Muscle of leg (tissue), 11 donors: ENCODE measurements around the gene RNF166. TPM values are rescaled to one million over a fixed set of nuclear protein-coding genes. Genes with fewer than 3 reads are reported as not detected.
A peak's percentile ranks its signal among the peaks of the same experiment; 100 is the strongest.

Source experiments
- DNase-seq: peaks from one replicate; pipeline ENCODE4 v3.0.0; 2013
- H3K27ac ChIP-seq: one replicate; pipeline ENCODE4 v1.5.1; 2013; ENCODE audit warnings: mild to moderate bottlenecking, low read length, control low read depth
- H3K27me3 ChIP-seq: one replicate; pipeline ENCODE4 v1.6.1; 2013; ENCODE audit warnings: low read length; ENCODE audit not compliant: control insufficient read depth, insufficient read depth
- H3K36me3 ChIP-seq: one replicate; pipeline ENCODE4 v1.6.1; 2013; ENCODE audit warnings: low read length; ENCODE audit not compliant: control insufficient read depth, insufficient read depth
- H3K4me1 ChIP-seq: one replicate; pipeline ENCODE4 v1.6.1; 2013; ENCODE audit warnings: low read length; ENCODE audit not compliant: control insufficient read depth, insufficient read depth
- H3K4me3 ChIP-seq: one replicate; pipeline ENCODE4 v1.5.1; 2013; ENCODE audit warnings: low read length, control low read depth
- H3K9me3 ChIP-seq: replicated peaks from 2 replicates; pipeline ENCODE4 v1.6.1; 2013; ENCODE audit warnings: low read depth, low read length; ENCODE audit not compliant: control insufficient read depth
- WGBS: methylation state at CpG from one replicate; pipeline ENCODE4 v1.1.5; 2013; ENCODE audit warnings: missing lambda C conversion rate; ENCODE audit not compliant: insufficient coverage; 5-methylcytosine and 5-hydroxymethylcytosine counted together
- polyA plus RNA-seq, 8 donors: library from polyadenylated mRNA; unstranded; fragments of 120-200 nt; gene quantifications; one replicate each; pipeline versions ENCODE4 v1.2.1 to v1.2.3, GENCODE V29; 2013; ENCODE audit warnings: inconsistent platforms in 1 of 8, low replicate concordance in 1 of 8; ENCODE audit not compliant: insufficient read length in 8 of 8, insufficient read depth in 1 of 8
- total RNA-seq: library from RNA; stranded (reverse); fragments of 120-200 nt; gene quantifications from one replicate; pipeline ENCODE4 v1.2.4, GENCODE V29; 2013

RNF166 gene
- total and polyA plus RNA-seq, 9 donors: 13.9 to 21.8 (median 17.6) TPM

DNA sequence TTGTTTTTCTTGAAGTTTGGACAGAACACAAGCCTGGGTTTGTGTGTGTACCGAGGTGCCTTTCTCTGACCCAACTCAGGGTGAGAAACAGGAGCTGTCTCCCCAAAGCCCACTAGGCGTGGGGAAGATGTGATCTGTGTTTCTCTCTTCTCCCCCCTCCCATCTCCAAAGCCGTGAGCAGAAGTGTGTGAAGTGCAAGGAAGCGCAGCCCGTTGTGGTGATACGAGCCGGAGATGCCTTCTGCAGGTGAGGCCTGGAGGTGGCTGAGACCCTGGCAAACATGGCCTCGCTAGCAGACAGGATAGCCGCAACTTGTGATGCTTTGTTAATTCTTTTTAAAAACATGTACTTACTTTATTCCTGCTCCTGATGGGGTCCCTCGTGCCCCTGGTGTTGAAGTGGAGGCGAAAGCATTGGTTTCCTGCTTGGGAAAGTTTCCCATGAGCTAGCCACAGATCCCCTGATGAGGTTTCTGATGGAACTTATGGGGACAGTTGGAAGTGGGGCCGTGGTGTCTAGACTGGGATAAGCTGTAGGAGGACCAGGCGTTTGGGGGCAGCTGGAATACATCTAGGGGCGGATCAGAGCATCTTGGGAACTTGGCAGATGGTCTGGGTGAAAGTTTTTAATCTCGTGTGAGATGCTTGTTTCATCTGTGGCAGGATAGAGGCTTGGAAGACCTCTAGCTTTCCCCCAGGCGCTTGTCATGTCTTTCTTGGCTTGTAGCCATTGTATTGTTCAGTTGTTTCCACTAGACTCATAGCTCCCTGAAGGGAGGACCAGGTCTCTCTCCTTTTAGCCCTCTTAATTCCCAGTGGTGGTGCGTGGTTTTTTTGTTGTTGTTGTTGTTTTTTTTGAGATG is 988 bp upstream of the RNF166 start:
- Histone ChIP-seq H3K4me1 (peaks cover 30% of the 10 kb centered on the region), H3K27me3 (no peaks in the 10 kb centered on the region), H3K4me3 (peak overlapping the region; percentile 74), H3K27ac (peak overlapping the region; percentile 15), H3K9me3 (no peaks in the 10 kb centered on the region), H3K36me3 (peaks cover 20% of the 10 kb centered on the region)
- no peak for DNase-seq
- WGBS: 48% methylated on average over 6 of the region's 17 CpGs

DNA sequence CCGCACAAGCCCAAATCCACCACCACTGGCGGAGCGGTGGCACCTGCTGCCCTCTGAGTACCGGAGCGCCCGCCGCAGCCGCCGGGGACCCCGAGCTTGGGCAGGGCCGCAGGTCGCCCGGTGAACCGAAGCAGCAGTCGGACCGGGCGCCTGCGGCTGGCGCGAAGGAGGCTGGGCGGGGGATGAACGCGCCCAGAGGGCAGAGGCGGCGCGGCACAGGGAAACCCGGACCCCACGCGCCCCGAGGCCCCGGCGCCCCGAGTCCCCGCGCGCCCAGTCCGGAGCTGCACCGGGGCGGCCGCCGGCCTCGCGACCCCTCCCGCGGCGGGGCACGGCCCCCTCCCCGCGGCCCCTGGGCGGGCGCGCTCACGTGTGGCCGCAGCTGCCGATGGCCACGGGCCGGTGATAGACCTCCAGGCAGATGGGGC is 393 bp downstream of the RNF166 start:
- Histone ChIP-seq H3K36me3 (peaks cover 26% of the 10 kb centered on the region), H3K4me1 (peaks cover 42% of the 10 kb centered on the region), H3K27me3 (no peaks in the 10 kb centered on the region), H3K9me3 (no peaks in the 10 kb centered on the region), H3K4me3 (peak overlapping the region; percentile 74), H3K27ac (peak overlapping the region; percentile 59)
- DNase-seq: no peak
- under 1% methylated on average over 57 of the region's 57 CpGs for WGBS

DNA sequence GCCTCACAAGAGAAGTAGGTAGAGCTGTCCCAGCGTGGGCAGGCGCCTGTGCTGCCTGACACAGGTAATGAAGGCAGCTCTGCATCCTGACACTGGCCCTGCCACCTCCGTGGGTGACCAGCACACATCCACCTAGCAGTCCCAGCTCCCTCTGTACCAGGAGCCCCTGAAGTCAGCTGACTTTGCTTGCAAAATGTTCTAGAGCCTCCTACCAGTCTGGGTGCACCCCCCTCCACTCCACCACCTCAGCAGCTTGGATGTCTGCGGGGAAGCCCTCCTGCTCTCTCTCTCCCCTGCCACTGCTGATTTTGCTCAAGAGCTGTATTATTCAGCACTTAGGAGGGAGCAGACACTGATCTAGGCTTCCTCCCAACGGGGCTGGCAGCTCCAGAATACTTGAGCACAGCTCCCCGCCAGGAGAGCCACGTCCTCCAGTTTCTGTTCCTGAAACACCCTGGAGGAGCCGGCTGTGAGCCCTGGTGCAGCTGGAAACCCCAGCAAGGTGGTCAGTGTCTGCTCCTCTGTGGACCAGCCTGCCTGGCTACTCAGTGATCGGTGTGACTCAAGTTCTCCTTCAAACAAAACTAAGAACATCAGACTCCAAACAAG is 1.0 kb downstream of the RNF166 start:
- H3K4me1 ChIP-seq: peaks cover 42% of the 10 kb centered on the region
- H3K27me3 ChIP-seq: no peaks in the 10 kb centered on the region
- peak overlapping the region; percentile 74 for H3K4me3 ChIP-seq
- H3K9me3 ChIP-seq: no peaks in the 10 kb centered on the region
- peak; percentile 67 for DNase-seq
- H3K27ac ChIP-seq: peak overlapping the region; percentile 59
- 34% methylated on average over 9 of the region's 9 CpGs for WGBS
- peaks cover 31% of the 10 kb centered on the region for H3K36me3 ChIP-seq

DNA sequence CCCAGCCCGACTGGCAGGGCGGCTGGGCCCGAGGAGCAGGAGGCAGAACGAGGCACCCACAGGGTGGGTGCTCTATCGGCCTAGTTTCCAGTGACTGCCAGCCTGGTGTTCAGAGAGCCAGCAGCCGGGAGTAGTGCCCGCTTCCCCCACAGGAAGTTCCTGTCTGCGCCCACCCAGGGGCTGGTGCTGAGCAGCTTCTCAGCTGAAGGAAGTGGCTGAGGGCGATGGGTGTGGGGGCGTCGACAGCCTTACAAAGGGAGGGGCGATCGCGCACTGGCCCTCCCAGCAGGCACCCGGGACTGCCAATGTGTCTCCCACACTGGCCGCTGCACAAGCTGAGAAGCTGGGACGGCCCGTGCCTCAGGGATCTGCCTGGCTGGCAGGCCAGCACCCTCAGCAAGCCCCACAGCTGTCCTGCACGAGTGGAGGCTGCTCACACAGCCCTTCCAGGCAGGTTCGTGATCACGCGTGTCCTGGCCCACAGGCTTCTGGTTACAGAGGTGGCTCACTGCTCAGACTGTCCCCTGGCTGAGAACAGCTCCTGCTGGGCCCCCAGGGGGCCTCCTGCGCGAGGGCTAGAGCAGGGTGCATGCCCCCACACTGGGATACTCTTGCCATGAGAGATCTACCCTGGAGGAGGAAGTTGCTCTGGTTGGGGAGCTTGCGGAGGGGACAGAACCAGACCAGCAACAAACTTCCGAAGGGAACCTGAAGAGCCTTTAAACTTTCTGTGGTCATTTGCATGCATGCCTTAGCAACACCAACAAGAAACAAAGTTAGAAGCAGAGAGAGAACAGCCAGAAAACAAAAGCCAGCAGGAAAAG is 2.5 kb downstream of the RNF166 start:
- H3K9me3 ChIP-seq: no peaks in the 10 kb centered on the region
- H3K27ac ChIP-seq: peak overlapping the region; percentile 67
- H3K4me1 ChIP-seq: peaks cover 42% of the 10 kb centered on the region
- H3K27me3 ChIP-seq: no peaks in the 10 kb centered on the region
- WGBS: 66% methylated on average over 24 of the region's 26 CpGs
- H3K4me3 ChIP-seq: no peak overlapping the region
- H3K36me3 ChIP-seq: peaks cover 40% of the 10 kb centered on the region
- DNase-seq: peak; percentile 54

DNA sequence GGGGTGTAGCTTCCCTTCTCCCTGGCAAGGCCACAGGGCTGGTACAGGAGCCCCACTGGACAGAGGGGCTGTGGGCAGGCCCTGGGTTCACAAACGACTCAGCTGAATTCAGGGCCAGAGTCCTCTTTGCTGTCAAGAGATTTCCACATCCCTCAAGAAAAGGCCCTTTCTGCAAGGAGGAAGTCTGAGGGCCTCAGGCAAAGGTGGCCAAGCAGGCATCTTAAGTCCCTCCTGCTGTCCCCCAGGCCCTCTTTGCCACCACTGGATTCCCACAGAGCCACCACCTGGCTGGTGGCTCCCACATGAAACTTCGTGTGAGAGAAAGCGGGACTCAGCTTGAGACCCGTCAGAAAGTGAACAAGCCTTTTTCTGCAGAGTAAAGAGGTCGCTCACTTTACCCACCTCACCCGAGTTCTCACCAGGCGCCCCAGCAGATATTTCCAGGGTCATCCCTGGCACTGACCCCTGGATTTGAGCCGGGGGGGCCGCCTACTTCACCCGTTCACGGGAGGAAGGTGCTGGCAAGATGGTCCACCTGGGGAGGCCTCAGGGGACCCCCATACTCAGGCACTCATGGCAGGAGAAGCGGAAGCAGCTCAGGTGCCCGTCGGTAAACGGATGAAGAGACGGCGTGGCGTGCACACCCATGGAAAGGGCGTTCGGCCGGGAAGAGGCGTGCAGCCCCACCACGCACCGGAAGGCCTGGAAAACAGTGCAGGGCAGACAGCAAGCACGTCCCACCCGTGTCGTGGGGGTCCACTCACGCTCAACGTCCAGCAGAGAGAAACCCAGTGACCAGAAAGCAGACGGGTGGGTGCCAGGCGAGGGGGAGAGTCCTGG is 3.6 kb downstream of the RNF166 start:
- no peak for DNase-seq
- peaks cover 42% of the 10 kb centered on the region for H3K4me1 ChIP-seq
- H3K9me3 ChIP-seq: no peaks in the 10 kb centered on the region
- WGBS: 81% methylated on average over 30 of the region's 31 CpGs
- no peak overlapping the region for H3K4me3 ChIP-seq
- peak overlapping the region; percentile 21 for H3K27ac ChIP-seq
- no peaks in the 10 kb centered on the region for H3K27me3 ChIP-seq
- H3K36me3 ChIP-seq: peaks cover 47% of the 10 kb centered on the region

DNA sequence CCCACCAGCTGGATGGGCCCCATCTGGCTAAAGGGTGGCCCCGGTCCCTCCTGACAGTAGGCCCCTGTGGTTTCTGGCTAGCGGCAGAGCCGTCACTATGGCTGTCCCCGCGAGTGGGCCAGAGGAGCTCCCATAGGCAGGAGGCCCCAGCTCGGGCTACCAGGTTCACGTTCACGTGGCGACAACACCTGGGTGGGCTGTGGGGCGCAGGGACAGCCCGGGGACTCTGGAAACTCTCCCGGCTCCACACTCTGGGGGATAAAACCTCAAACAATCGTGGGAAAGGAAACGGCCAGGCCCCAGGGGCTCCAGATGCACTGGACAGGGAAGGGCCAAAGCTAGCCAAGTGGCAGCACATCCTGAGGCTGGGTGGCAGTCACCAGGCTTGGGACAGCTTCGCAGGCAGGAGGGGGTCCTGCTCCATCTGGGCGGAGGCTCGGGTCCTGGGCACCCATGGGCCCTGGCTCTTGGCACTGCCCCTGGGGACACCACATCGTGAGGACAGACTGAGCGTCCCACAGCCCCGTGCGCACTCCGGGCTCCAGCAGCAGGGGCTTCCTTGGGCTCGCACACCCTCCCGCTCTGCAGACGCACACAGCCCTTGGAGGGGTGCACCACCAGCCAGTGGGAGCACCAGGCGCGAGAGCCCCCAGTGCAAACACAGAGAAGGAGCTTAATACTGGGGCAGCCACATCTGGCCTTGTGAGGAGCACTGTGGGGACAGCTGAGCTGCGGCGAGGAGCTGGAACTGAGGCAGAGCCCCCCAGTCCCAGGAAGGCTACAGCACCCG is 4.4 kb downstream of the RNF166 start:
- peaks cover 55% of the 10 kb centered on the region for H3K36me3 ChIP-seq
- DNase-seq: no peak
- H3K9me3 ChIP-seq: no peaks in the 10 kb centered on the region
- peaks cover 33% of the 10 kb centered on the region for H3K4me1 ChIP-seq
- H3K27me3 ChIP-seq: no peaks in the 10 kb centered on the region
- 68% methylated on average over 30 of the region's 30 CpGs for WGBS
- peak overlapping the region; percentile 31 for H3K27ac ChIP-seq
- no peak overlapping the region for H3K4me3 ChIP-seq

DNA sequence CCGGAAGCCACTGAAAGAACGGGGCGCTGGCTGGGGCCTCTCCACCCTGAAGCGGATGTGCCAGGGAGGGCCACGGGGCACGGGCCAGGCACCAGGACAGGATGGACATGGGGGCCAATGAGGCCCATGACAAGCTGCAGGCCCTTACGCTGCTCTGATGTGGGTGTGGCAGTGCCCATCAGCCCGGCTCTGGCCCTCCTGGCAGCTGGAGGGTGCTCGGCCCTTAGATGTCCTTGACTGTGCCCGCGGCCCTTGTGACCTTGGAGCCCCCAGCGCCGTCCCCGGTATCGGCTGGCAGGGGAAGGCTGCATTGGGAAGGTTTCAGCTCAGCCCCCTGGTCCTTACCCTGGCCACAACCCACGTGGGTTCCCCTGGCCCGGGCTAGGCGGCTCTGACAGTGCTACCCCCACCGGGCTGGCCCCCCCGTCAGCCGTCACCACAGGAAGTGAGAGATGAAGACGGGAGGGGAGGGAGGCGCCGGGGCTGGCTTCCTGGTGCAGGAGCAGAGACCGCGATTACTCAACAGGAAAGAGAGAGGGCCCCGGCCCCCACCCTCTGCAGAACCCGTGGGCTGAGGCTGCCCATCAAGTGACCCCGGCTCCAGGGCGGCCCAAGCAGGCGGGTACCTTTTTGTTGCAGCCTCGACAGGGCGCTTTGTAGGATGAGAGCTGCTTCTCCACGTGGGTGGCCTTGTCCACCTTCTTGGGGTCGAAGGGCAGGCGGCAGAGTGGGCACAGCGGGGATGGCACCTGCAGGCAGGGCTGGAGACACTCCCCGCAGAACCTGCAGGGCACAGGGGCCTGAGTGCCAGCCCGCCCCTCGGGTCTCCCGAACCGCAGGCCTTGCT is 5.3 kb downstream of the RNF166 start:
- WGBS: 73% methylated on average over 39 of the region's 42 CpGs
- Histone ChIP-seq H3K27me3 (no peaks in the 10 kb centered on the region), H3K36me3 (peaks cover 63% of the 10 kb centered on the region), H3K27ac (peak overlapping the region; percentile 53), H3K4me1 (peaks cover 39% of the 10 kb centered on the region), H3K9me3 (no peaks in the 10 kb centered on the region), H3K4me3 (no peak overlapping the region)
- peak; percentile 87 for DNase-seq

DNA sequence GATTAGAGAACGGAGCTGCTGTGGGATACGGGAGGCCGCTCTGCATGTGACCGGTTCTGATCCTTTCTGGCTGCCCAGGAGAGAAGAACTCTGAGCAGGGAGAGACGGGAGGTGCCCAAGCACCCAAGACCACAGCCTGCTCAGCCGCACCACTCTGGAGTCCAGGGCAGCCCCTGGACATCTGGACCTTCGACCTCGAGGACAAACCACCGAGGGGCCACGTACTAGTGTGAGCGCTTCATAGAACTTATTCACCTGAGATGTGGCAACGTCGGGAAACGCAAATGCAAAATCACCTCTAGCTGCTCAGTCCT is 5.9 kb downstream of the RNF166 start:
- Histone ChIP-seq H3K36me3 (peaks cover 68% of the 10 kb centered on the region), H3K27ac (no peak overlapping the region), H3K4me1 (peaks cover 41% of the 10 kb centered on the region), H3K4me3 (no peak overlapping the region), H3K9me3 (no peaks in the 10 kb centered on the region), H3K27me3 (no peaks in the 10 kb centered on the region)
- WGBS: 79% methylated on average over 14 of the region's 14 CpGs
- no peak for DNase-seq
